ENCODE measurements around the gene DAPK1.
"Not testable (repeated sequence)": the region's sequence is repeated elsewhere in the genome, so short reads cannot be mapped to it uniquely, and the experiment has no call there.

DAPK1 gene

GRCh38 chr9:87498046-87498810 is 561 bp downstream of the DAPK1 start:
- no peak for DNase-seq (ENCODE audit: extremely low read depth, low read depth)
- TF ChIP-seq CTCF (IDR thresholded peaks at IDR 0.05; ENCODE audit: low read depth, low read length), result peak; percentile 26

- DNase-seq (ENCODE audit: extremely low read depth, low read depth), result no peak
These were observed 1.2 kb downstream of the DAPK1 start for GRCh38 chr9:87498811-87499360.

GRCh38 chr9:87499424-87500017 is 1.9 kb downstream of the DAPK1 start:
- no peak for DNase-seq (ENCODE audit: extremely low read depth, low read depth)
- no peak for TF ChIP-seq CTCF (IDR thresholded peaks at IDR 0.05; ENCODE audit: low read depth, low read length)

More at GRCh38 chr9:87498811-87499360, 1.2 kb downstream of the DAPK1 start:
- no peak for TF ChIP-seq CTCF (IDR thresholded peaks at IDR 0.05; ENCODE audit: low read depth, low read length)

- no peak for DNase-seq (ENCODE audit: extremely low read depth, low read depth)
- no peak for TF ChIP-seq CTCF (IDR thresholded peaks at IDR 0.05; ENCODE audit: low read depth, low read length)
These were observed 3.0 kb downstream of the DAPK1 start for GRCh38 chr9:87500491-87501270.

GRCh38 chr9:87501271-87501656 is 3.6 kb downstream of the DAPK1 start:
- DNase-seq (ENCODE audit: extremely low read depth, low read depth), result not testable (repeated sequence)

- no peak for TF ChIP-seq CTCF (IDR thresholded peaks at IDR 0.05; ENCODE audit: low read depth, low read length)
- no peak for DNase-seq (ENCODE audit: extremely low read depth, low read depth)
These were observed 4.1 kb downstream of the DAPK1 start for GRCh38 chr9:87501806-87502205.

- no peak for TF ChIP-seq CTCF (IDR thresholded peaks at IDR 0.05; ENCODE audit: low read depth, low read length)
- no peak for DNase-seq (ENCODE audit: extremely low read depth, low read depth)
These were observed 4.9 kb downstream of the DAPK1 start for GRCh38 chr9:87502391-87503221.
